Activated T-helper 17 cell treated with anti-CD3 and anti-CD28 coated beads, Interleukin-2, amount 50 U/mL, for 72 hours (primary cell): ENCODE data around the gene P2RY1. TPM values are rescaled to one million over a fixed set of nuclear protein-coding genes. Genes with fewer than 3 reads are reported as not detected.
"Not testable (repeated sequence)": the region's sequence is repeated elsewhere in the genome, so short reads cannot be mapped to it uniquely, and the experiment has no call there.

ENCODE experiments used
- ATAC-seq: fragments of 150-1000 bp; cut with Tn5 transposase; replicated peaks from 2 replicates; pipeline ENCODE4 v1.10.0; 2021; ENCODE audit warnings: mild to moderate bottlenecking, moderate library complexity
- H3K27ac Mint-ChIP-seq: one replicate; pipeline ENCODE4 v1.8.0; 2022; ENCODE audit warnings: mixed read lengths
- H3K27me3 Mint-ChIP-seq: one replicate; pipeline ENCODE4 v1.8.0; 2022; ENCODE audit warnings: mixed read lengths
- H3K36me3 Mint-ChIP-seq: one replicate; pipeline ENCODE4 v1.8.0; 2022; ENCODE audit warnings: low read depth, mild to moderate bottlenecking, mixed read lengths
- H3K4me1 Mint-ChIP-seq: one replicate; pipeline ENCODE4 v1.8.0; 2022; ENCODE audit warnings: mixed read lengths
- H3K4me3 Mint-ChIP-seq: one replicate; pipeline ENCODE4 v1.8.0; 2022; ENCODE audit warnings: mild to moderate bottlenecking, mixed read lengths
- H3K9me3 Mint-ChIP-seq: one replicate; pipeline ENCODE4 v1.8.0; 2022; ENCODE audit warnings: mixed read lengths
- total RNA-seq, 2 donors: library from RNA; stranded (reverse); gene quantifications; one replicate each; pipeline ENCODE4 v1.2.3, GENCODE V29; 2022

Gene P2RY1
- total RNA-seq, 2 donors from 2014 or later: 0.11 to 0.17 TPM

- no peak for ATAC-seq
- peaks cover 3% of the 10 kb centered on the region for H3K27me3 Mint-ChIP-seq
- H3K4me1 Mint-ChIP-seq: no peaks in the 10 kb centered on the region
- no peak overlapping the region for H3K27ac Mint-ChIP-seq
- H3K36me3 Mint-ChIP-seq: no peaks in the 10 kb centered on the region
- H3K4me3 Mint-ChIP-seq: no peak overlapping the region
- no peaks in the 10 kb centered on the region for H3K9me3 Mint-ChIP-seq
Measured at GRCh38 chr3:152828075-152828840, 6.7 kb upstream of the P2RY1 start.

- no peak overlapping the region for H3K4me3 Mint-ChIP-seq
- no peaks in the 10 kb centered on the region for H3K36me3 Mint-ChIP-seq
- H3K27ac Mint-ChIP-seq: no peak overlapping the region
- H3K4me1 Mint-ChIP-seq: no peaks in the 10 kb centered on the region
- ATAC-seq: no peak
- peaks cover 17% of the 10 kb centered on the region for H3K27me3 Mint-ChIP-seq
- no peaks in the 10 kb centered on the region for H3K9me3 Mint-ChIP-seq
Measured at GRCh38 chr3:152830245-152830644, 4.7 kb upstream of the P2RY1 start.

GRCh38 chr3:152832046-152832445, 2.9 kb upstream of the P2RY1 start:
- Mint-ChIP-seq H3K27ac (no peak overlapping the region), H3K9me3 (no peaks in the 10 kb centered on the region), H3K4me3 (no peak overlapping the region), H3K4me1 (no peaks in the 10 kb centered on the region), H3K27me3 (peaks cover 28% of the 10 kb centered on the region), H3K36me3 (no peaks in the 10 kb centered on the region)
- no peak for ATAC-seq

- Mint-ChIP-seq H3K9me3 (no peaks in the 10 kb centered on the region), H3K4me1 (no peaks in the 10 kb centered on the region), H3K36me3 (no peaks in the 10 kb centered on the region), H3K27ac (no peak overlapping the region), H3K4me3 (no peak overlapping the region), H3K27me3 (peaks cover 36% of the 10 kb centered on the region)
- no peak for ATAC-seq
Measured at GRCh38 chr3:152833089-152833488, 1.8 kb upstream of the P2RY1 start.

GRCh38 chr3:152834191-152834775, 648 bp upstream of the P2RY1 start:
- Mint-ChIP-seq H3K27ac (no peak overlapping the region), H3K4me1 (no peaks in the 10 kb centered on the region), H3K36me3 (no peaks in the 10 kb centered on the region), H3K4me3 (peak overlapping the region; percentile 61), H3K9me3 (no peaks in the 10 kb centered on the region), H3K27me3 (peaks cover 46% of the 10 kb centered on the region)
- ATAC-seq: no peak

GRCh38 chr3:152835601-152836102, 721 bp downstream of the P2RY1 start:
- Mint-ChIP-seq H3K4me1 (no peaks in the 10 kb centered on the region), H3K27ac (no peak overlapping the region), H3K27me3 (peaks cover 46% of the 10 kb centered on the region), H3K36me3 (no peaks in the 10 kb centered on the region), H3K9me3 (no peaks in the 10 kb centered on the region), H3K4me3 (peak overlapping the region; percentile 61)
- no peak for ATAC-seq

- Mint-ChIP-seq H3K36me3 (no peaks in the 10 kb centered on the region), H3K27ac (no peak overlapping the region), H3K27me3 (peaks cover 46% of the 10 kb centered on the region), H3K4me3 (peak overlapping the region; percentile 61), H3K9me3 (no peaks in the 10 kb centered on the region), H3K4me1 (no peaks in the 10 kb centered on the region)
- ATAC-seq: no peak
Measured at GRCh38 chr3:152836269-152836668, 1.3 kb downstream of the P2RY1 start.

- Mint-ChIP-seq H3K27ac (no peak overlapping the region), H3K4me3 (no peak overlapping the region), H3K36me3 (no peaks in the 10 kb centered on the region), H3K4me1 (no peaks in the 10 kb centered on the region), H3K27me3 (peaks cover 37% of the 10 kb centered on the region), H3K9me3 (no peaks in the 10 kb centered on the region)
- no peak for ATAC-seq
Measured at GRCh38 chr3:152839511-152839910, 4.6 kb downstream of the P2RY1 start.

- Mint-ChIP-seq H3K27ac (no peak overlapping the region), H3K36me3 (no peaks in the 10 kb centered on the region), H3K4me1 (no peaks in the 10 kb centered on the region), H3K27me3 (peaks cover 27% of the 10 kb centered on the region), H3K4me3 (no peak overlapping the region), H3K9me3 (no peaks in the 10 kb centered on the region)
- ATAC-seq: no peak
Measured at GRCh38 chr3:152841131-152841530, 6.2 kb downstream of the P2RY1 start.

- Mint-ChIP-seq H3K36me3 (no peaks in the 10 kb centered on the region), H3K27me3 (peaks cover 19% of the 10 kb centered on the region), H3K27ac (no peak overlapping the region), H3K4me1 (no peaks in the 10 kb centered on the region), H3K9me3 (no peaks in the 10 kb centered on the region), H3K4me3 (no peak overlapping the region)
- ATAC-seq: no peak
Measured at GRCh38 chr3:152842413-152842812, 7.5 kb downstream of the P2RY1 start.

GRCh38 chr3:152843955-152844354, 9.0 kb downstream of the P2RY1 start:
- H3K27ac Mint-ChIP-seq: no peak overlapping the region
- H3K36me3 Mint-ChIP-seq: no peaks in the 10 kb centered on the region
- no peaks in the 10 kb centered on the region for H3K4me1 Mint-ChIP-seq
- peaks cover 15% of the 10 kb centered on the region for H3K27me3 Mint-ChIP-seq
- ATAC-seq: no peak
- H3K9me3 Mint-ChIP-seq: peaks cover 9% of the 10 kb centered on the region
- H3K4me3 Mint-ChIP-seq: no peak overlapping the region

- ATAC-seq, H3K36me3 Mint-ChIP-seq, H3K4me3 Mint-ChIP-seq, H3K4me1 Mint-ChIP-seq, H3K27ac Mint-ChIP-seq: not testable (repeated sequence)
- Mint-ChIP-seq H3K27me3 (peaks cover 16% of the 10 kb centered on the region), H3K9me3 (peaks cover 12% of the 10 kb centered on the region)
Measured at GRCh38 chr3:152846572-152847202, 11.8 kb downstream of the P2RY1 start.

- not testable (repeated sequence) for H3K4me3 Mint-ChIP-seq, H3K36me3 Mint-ChIP-seq, H3K27ac Mint-ChIP-seq
Measured at GRCh38 chr3:152847599-152847998, 12.7 kb downstream of the P2RY1 start.

GRCh38 chr3:152849996-152850578, 15.2 kb downstream of the P2RY1 start:
- Mint-ChIP-seq H3K9me3 (peaks cover 12% of the 10 kb centered on the region), H3K4me3 (no peak overlapping the region), H3K27me3 (peaks cover 12% of the 10 kb centered on the region), H3K36me3 (no peaks in the 10 kb centered on the region), H3K27ac (no peak overlapping the region), H3K4me1 (no peaks in the 10 kb centered on the region)
- no peak for ATAC-seq

More at GRCh38 chr3:152847599-152847998, 12.7 kb downstream of the P2RY1 start:
- Mint-ChIP-seq H3K9me3 (peaks cover 12% of the 10 kb centered on the region), H3K27me3 (peaks cover 13% of the 10 kb centered on the region)
- ATAC-seq, H3K4me1 Mint-ChIP-seq: not testable (repeated sequence)
